HL-60 (cell line): ENCODE measurements around the gene LRRC43.

Source experiments
- GABPA ChIP-seq: IDR thresholded peaks from 2 replicates; pipeline ENCODE4 v1.6.1; 2012; ENCODE audit warnings: low read depth
- POLR2AphosphoS5 ChIP-seq: IDR thresholded peaks from 2 replicates; pipeline ENCODE4 v1.6.1; 2012; ENCODE audit warnings: low read depth
- TF ChIP-seq, protein P1 (sequence below): IDR thresholded peaks from one replicate; pipeline ENCODE4 v1.5.1; 2011; ENCODE audit warnings: low read length, control low read depth, inconsistent platforms; ENCODE audit not compliant: insufficient read depth
- TF ChIP-seq, protein P2 (sequence below): IDR thresholded peaks from 2 replicates; pipeline ENCODE4 v1.6.1; 2012; ENCODE audit warnings: low read depth; ENCODE audit not compliant: insufficient replicate concordance

DNA sequence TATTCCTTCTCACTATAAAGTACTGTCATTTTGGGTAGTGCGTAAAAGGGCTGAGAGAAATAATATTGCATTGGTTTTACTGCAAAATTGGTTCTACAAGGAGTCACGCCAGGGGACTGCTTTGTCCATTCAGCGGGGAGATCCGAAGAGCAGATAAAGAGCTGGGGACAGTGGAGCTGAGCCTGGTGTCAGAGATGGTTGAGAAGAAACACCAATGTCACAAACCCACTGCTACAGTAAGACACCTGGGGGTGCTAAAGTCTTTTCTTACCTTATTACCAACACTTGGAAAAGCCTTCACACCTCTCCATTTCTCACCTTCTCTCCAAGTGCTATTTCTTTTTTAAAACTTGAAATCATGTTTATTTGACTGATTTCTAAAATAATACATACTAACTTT, 23.0 kb upstream of the LRRC43 start:
- TF ChIP-seq, protein P1, sequence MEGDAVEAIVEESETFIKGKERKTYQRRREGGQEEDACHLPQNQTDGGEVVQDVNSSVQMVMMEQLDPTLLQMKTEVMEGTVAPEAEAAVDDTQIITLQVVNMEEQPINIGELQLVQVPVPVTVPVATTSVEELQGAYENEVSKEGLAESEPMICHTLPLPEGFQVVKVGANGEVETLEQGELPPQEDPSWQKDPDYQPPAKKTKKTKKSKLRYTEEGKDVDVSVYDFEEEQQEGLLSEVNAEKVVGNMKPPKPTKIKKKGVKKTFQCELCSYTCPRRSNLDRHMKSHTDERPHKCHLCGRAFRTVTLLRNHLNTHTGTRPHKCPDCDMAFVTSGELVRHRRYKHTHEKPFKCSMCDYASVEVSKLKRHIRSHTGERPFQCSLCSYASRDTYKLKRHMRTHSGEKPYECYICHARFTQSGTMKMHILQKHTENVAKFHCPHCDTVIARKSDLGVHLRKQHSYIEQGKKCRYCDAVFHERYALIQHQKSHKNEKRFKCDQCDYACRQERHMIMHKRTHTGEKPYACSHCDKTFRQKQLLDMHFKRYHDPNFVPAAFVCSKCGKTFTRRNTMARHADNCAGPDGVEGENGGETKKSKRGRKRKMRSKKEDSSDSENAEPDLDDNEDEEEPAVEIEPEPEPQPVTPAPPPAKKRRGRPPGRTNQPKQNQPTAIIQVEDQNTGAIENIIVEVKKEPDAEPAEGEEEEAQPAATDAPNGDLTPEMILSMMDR: no peak
- TF ChIP-seq POLR2AphosphoS5 (no peak), GABPA (no peak)
- TF ChIP-seq, protein P2, sequence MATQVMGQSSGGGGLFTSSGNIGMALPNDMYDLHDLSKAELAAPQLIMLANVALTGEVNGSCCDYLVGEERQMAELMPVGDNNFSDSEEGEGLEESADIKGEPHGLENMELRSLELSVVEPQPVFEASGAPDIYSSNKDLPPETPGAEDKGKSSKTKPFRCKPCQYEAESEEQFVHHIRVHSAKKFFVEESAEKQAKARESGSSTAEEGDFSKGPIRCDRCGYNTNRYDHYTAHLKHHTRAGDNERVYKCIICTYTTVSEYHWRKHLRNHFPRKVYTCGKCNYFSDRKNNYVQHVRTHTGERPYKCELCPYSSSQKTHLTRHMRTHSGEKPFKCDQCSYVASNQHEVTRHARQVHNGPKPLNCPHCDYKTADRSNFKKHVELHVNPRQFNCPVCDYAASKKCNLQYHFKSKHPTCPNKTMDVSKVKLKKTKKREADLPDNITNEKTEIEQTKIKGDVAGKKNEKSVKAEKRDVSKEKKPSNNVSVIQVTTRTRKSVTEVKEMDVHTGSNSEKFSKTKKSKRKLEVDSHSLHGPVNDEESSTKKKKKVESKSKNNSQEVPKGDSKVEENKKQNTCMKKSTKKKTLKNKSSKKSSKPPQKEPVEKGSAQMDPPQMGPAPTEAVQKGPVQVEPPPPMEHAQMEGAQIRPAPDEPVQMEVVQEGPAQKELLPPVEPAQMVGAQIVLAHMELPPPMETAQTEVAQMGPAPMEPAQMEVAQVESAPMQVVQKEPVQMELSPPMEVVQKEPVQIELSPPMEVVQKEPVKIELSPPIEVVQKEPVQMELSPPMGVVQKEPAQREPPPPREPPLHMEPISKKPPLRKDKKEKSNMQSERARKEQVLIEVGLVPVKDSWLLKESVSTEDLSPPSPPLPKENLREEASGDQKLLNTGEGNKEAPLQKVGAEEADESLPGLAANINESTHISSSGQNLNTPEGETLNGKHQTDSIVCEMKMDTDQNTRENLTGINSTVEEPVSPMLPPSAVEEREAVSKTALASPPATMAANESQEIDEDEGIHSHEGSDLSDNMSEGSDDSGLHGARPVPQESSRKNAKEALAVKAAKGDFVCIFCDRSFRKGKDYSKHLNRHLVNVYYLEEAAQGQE: no peak
